Activated naive CD8-positive, alpha-beta T cell treated with anti-CD3 and anti-CD28 coated beads, Interleukin-2, amount 10 ng/mL, durations not matched to agents 7 days and 5 days (primary cell): ENCODE data around the gene LHX4. TPM values are rescaled to one million over a fixed set of nuclear protein-coding genes. Genes with fewer than 3 reads are reported as not detected.
"Not testable (repeated sequence)": the region's sequence is repeated elsewhere in the genome, so short reads cannot be mapped to it uniquely, and the experiment has no call there.

ENCODE experiments used
- ATAC-seq: fragments of 150-1000 bp; cut with Tn5 transposase; one replicate; pipeline ENCODE4 v1.10.0; 2021; ENCODE audit warnings: low read depth, moderate library complexity
- POLR2A ChIA-PET: fragments of 350-600 bp; sonication (Branson Sonifier 250); formaldehyde crosslinking; loops from one replicate; lab custom pipeline; 2021; ENCODE audit warnings: antibody characterized with exemption; lab: Charles Lee
- DNase-seq: peaks from one replicate; pipeline ENCODE4 v3.0.0; 2021
- H3K27ac Mint-ChIP-seq: one replicate; pipeline ENCODE4 v1.8.0; 2022; ENCODE audit warnings: mild to moderate bottlenecking, mixed read lengths
- H3K27me3 Mint-ChIP-seq: one replicate; pipeline ENCODE4 v1.8.0; 2022; ENCODE audit warnings: mild to moderate bottlenecking, moderate library complexity, mixed read lengths
- H3K36me3 Mint-ChIP-seq: one replicate; pipeline ENCODE4 v1.8.0; 2021; ENCODE audit warnings: mild to moderate bottlenecking, mixed read lengths
- H3K4me1 Mint-ChIP-seq: one replicate; pipeline ENCODE4 v1.8.0; 2021; ENCODE audit warnings: mixed read lengths
- H3K4me3 Mint-ChIP-seq: one replicate; pipeline ENCODE4 v1.8.0; 2022; ENCODE audit warnings: mild to moderate bottlenecking, moderate library complexity, mixed read lengths
- H3K9me3 Mint-ChIP-seq: one replicate; pipeline ENCODE4 v1.8.0; 2021; ENCODE audit warnings: mixed read lengths
- total RNA-seq, 2 experiments: library from RNA; stranded (reverse); gene quantifications; one replicate each; pipeline ENCODE4 v1.2.3, GENCODE V29; 2021

The LHX4 gene
- total RNA-seq, 2 experiments from 2014 or later, result not detected

DNA sequence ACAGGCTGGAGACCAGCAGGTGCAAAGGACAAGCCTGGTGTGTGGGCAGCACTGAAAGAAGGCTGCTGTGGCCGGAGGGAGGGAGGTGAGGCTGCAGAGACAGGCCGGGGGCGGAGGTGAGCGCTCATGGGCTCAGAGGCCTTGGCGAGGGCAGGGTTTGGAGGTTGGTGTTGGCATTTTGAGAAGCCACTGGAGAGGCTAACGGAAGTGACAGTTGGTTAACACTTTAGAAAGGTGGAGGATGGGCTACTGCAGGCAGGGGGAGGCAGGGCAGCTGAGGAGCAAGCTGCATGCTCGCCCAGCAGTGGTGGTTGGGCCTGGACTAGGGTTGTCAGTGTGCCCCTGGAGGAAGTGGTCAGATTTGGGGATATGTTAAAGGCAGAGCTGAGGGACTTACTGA, 37.9 kb upstream of the LHX4 start:
- peaks cover 11% of the 10 kb centered on the region for H3K4me1 Mint-ChIP-seq
- peak; percentile 17 for ATAC-seq
- POLR2A ChIA-PET, result no interaction called here

GRCh38 chr1:180193141-180194047, 36.7 kb upstream of the LHX4 start:
- no peaks in the 10 kb centered on the region for H3K9me3 Mint-ChIP-seq
- H3K4me1 Mint-ChIP-seq, result peaks cover 11% of the 10 kb centered on the region
- no peaks in the 10 kb centered on the region for H3K27me3 Mint-ChIP-seq
- H3K36me3 Mint-ChIP-seq, result peaks cover 2% of the 10 kb centered on the region
- DNase-seq (no peak), ATAC-seq (no peak)
- POLR2A ChIA-PET, result no interaction called here
- no peak overlapping the region for H3K27ac Mint-ChIP-seq
- no peak overlapping the region for H3K4me3 Mint-ChIP-seq

More for the DNA sequence above, 37.9 kb upstream of the LHX4 start:
- Mint-ChIP-seq H3K36me3 (peaks cover 2% of the 10 kb centered on the region), H3K27me3 (no peaks in the 10 kb centered on the region), H3K9me3 (no peaks in the 10 kb centered on the region), H3K27ac (peak overlapping the region; percentile 68), H3K4me3 (no peak overlapping the region)
- no peak for DNase-seq

DNA sequence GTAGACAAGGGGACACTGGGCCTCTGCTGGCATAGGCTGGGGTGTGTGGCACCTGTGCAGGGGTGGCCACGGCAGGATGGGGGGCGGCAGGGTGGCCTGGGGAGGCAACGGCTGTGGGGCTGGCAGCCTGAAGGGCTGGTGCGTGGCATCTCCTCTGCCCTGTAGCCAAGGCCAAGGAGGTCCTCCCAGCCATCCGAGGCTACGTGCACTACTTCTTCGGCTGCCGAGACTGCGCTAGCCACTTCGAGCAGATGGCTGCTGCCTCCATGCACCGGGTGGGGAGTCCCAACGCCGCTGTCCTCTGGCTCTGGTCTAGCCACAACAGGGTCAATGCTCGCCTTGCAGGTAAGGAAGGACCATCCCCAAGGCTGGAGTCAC, 36.0 kb upstream of the LHX4 start:
- H3K27ac Mint-ChIP-seq, result no peak overlapping the region

GRCh38 chr1:180194546-180195207, 35.4 kb upstream of the LHX4 start:
- Mint-ChIP-seq H3K27me3 (no peaks in the 10 kb centered on the region), H3K4me3 (no peak overlapping the region), H3K9me3 (no peaks in the 10 kb centered on the region), H3K4me1 (peaks cover 11% of the 10 kb centered on the region), H3K36me3 (peaks cover 2% of the 10 kb centered on the region), H3K27ac (no peak overlapping the region)
- POLR2A ChIA-PET, result no interaction called here
- no peak for ATAC-seq
- DNase-seq, result no peak

More for the DNA sequence above, 36.0 kb upstream of the LHX4 start:
- peaks cover 2% of the 10 kb centered on the region for H3K36me3 Mint-ChIP-seq
- peaks cover 11% of the 10 kb centered on the region for H3K4me1 Mint-ChIP-seq
- H3K27me3 Mint-ChIP-seq, result no peaks in the 10 kb centered on the region
- no peak for DNase-seq
- no peak for ATAC-seq
- POLR2A ChIA-PET, result no interaction called here
- no peak overlapping the region for H3K4me3 Mint-ChIP-seq
- no peaks in the 10 kb centered on the region for H3K9me3 Mint-ChIP-seq

DNA sequence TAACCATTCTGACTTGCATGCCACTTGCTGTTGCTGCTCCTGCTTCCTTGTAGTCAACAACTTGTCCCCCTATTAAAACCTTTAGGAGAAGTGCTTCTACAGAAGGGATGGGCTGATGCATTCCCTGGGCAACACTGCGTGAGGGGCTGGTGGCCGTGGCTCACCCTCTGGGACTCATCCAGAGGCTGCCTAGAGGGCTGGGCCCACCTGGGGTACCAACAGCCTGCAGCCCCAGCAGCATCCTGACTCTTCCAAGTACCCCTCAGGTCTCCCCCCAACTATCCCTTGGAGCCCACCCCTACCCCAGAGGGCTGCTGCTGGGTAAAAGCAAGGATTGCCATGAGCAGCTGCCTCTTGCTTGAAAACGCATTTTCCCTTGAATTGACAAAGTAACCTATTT, 34.7 kb upstream of the LHX4 start:
- no peaks in the 10 kb centered on the region for H3K27me3 Mint-ChIP-seq
- ATAC-seq, result no peak
- no peak for DNase-seq
- H3K9me3 Mint-ChIP-seq, result no peaks in the 10 kb centered on the region
- peaks cover 11% of the 10 kb centered on the region for H3K4me1 Mint-ChIP-seq
- H3K27ac Mint-ChIP-seq, result no peak overlapping the region
- POLR2A ChIA-PET, result no interaction called here
- peaks cover 2% of the 10 kb centered on the region for H3K36me3 Mint-ChIP-seq
- H3K4me3 Mint-ChIP-seq, result no peak overlapping the region

DNA sequence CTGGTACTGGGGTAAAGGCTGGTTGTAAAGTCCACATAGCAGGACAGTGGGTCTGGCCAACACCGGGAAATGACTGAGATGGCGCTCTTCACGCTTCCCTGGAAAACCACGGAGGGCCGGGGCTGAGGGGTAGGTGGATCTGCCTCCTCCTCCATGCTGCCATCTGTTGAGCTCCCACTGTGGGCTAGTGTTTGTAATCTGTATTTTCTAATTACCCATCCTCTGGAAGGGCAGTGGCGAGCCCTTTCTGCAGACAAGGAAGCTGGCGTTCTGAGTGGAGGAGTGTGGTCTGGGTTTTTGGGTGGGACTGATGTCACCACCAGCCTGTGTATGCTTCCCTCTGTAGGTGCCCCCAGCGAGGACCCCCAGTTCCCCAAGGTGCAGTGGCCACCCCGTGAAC, 34.1 kb upstream of the LHX4 start:
- H3K4me1 Mint-ChIP-seq, result peaks cover 11% of the 10 kb centered on the region
- no peak overlapping the region for H3K4me3 Mint-ChIP-seq
- H3K9me3 Mint-ChIP-seq, result no peaks in the 10 kb centered on the region
- H3K27me3 Mint-ChIP-seq, result no peaks in the 10 kb centered on the region
- H3K36me3 Mint-ChIP-seq, result peaks cover 2% of the 10 kb centered on the region
- POLR2A ChIA-PET, result no interaction called here
- no peak for DNase-seq
- no peak overlapping the region for H3K27ac Mint-ChIP-seq
- ATAC-seq, result no peak

DNA sequence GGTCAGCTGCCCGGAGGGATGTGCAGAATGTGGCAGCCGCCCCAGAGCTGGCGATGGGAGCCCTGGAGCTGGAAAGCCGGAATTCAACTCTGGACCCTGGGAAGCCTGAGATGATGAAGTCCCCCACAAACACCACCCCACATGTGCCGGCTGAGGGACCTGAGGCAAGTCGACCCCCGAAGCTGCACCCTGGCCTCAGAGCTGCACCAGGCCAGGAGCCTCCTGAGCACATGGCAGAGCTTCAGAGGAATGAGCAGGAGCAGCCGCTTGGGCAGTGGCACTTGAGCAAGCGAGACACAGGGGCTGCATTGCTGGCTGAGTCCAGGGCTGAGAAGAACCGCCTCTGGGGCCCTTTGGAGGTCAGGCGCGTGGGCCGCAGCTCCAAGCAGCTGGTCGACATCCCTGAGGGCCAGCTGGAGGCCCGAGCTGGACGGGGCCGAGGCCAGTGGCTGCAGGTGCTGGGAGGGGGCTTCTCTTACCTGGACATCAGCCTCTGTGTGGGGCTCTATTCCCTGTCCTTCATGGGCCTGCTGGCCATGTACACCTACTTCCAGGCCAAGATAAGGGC, 33.5 kb upstream of the LHX4 start:
- H3K27ac Mint-ChIP-seq, result no peak overlapping the region
- POLR2A ChIA-PET, result no interaction called here
- DNase-seq, result no peak
- H3K4me3 Mint-ChIP-seq, result no peak overlapping the region
- H3K4me1 Mint-ChIP-seq, result peaks cover 9% of the 10 kb centered on the region
- H3K27me3 Mint-ChIP-seq, result no peaks in the 10 kb centered on the region
- peaks cover 2% of the 10 kb centered on the region for H3K36me3 Mint-ChIP-seq
- no peak for ATAC-seq
- no peaks in the 10 kb centered on the region for H3K9me3 Mint-ChIP-seq

DNA sequence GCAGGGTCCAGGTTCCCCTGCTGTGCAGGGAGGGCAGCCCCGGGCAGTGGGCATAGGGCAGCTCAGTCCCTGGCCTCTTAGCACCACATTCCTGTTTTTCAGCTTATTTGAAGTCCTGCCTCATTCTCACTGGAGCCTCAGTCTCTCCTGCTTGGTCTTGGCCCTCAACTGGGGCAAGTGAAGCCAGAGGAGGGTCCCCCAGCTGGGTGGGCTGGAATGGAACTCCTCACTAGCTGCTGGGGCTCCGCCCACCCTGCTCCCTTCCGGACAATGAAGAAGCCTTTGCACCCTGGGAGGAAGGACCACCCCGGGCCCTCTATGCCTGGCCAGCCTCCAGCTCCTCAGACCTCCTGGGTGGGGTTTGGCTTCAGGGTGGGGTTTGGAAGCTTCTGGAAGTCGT, 32.8 kb upstream of the LHX4 start:
- H3K4me1 Mint-ChIP-seq, result peaks cover 7% of the 10 kb centered on the region
- DNase-seq (no peak), ATAC-seq (no peak)
- no peaks in the 10 kb centered on the region for H3K27me3 Mint-ChIP-seq
- no peak overlapping the region for H3K27ac Mint-ChIP-seq
- no peaks in the 10 kb centered on the region for H3K9me3 Mint-ChIP-seq
- POLR2A ChIA-PET, result no interaction called here
- H3K4me3 Mint-ChIP-seq, result no peak overlapping the region
- peaks cover under 1% of the 10 kb centered on the region for H3K36me3 Mint-ChIP-seq

DNA sequence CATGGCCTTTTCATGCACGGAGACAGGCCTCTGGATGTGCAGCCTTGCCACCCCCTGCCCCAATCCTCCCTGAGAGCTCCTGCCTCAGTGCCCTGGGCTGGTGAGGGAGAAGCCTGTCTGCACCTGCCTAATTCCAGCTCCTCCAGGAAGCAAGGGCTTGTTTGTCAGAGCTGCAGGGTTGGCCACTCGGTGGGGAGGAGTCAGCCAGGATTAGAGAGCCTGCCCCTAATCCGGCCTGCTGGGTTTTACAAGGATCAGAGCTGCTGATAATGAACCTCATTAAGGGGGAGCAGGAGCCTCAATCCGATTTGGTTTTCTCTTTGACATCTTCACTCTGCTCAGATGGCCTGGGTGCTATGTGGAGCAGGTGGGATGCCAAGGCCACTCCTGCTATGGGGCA, 31.9 kb upstream of the LHX4 start:
- H3K9me3 Mint-ChIP-seq, result no peaks in the 10 kb centered on the region
- H3K27me3 Mint-ChIP-seq, result no peaks in the 10 kb centered on the region
- no peaks in the 10 kb centered on the region for H3K36me3 Mint-ChIP-seq
- H3K4me1 Mint-ChIP-seq, result no peaks in the 10 kb centered on the region
- DNase-seq (no peak), ATAC-seq (no peak)
- no peak overlapping the region for H3K4me3 Mint-ChIP-seq
- POLR2A ChIA-PET, result no interaction called here
- H3K27ac Mint-ChIP-seq, result no peak overlapping the region

GRCh38 chr1:180198611-180199010, 31.5 kb upstream of the LHX4 start:
- Mint-ChIP-seq H3K9me3 (no peaks in the 10 kb centered on the region), H3K27ac (no peak overlapping the region), H3K4me3 (no peak overlapping the region), H3K27me3 (no peaks in the 10 kb centered on the region), H3K36me3 (no peaks in the 10 kb centered on the region), H3K4me1 (no peaks in the 10 kb centered on the region)
- ATAC-seq (no peak), DNase-seq (no peak)
- POLR2A ChIA-PET, result no interaction called here

GRCh38 chr1:180199018-180199417, 31.0 kb upstream of the LHX4 start:
- H3K9me3 Mint-ChIP-seq, result no peaks in the 10 kb centered on the region
- H3K36me3 Mint-ChIP-seq, result no peaks in the 10 kb centered on the region
- ATAC-seq (no peak), DNase-seq (no peak)
- H3K4me3 Mint-ChIP-seq, result no peak overlapping the region
- H3K27ac Mint-ChIP-seq, result no peak overlapping the region
- POLR2A ChIA-PET, result no interaction called here
- H3K4me1 Mint-ChIP-seq, result no peaks in the 10 kb centered on the region
- H3K27me3 Mint-ChIP-seq, result no peaks in the 10 kb centered on the region

GRCh38 chr1:180201451-180202200, 28.4 kb upstream of the LHX4 start:
- Mint-ChIP-seq H3K4me1 (no peaks in the 10 kb centered on the region), H3K9me3 (no peaks in the 10 kb centered on the region), H3K4me3 (no peak overlapping the region), H3K27ac (no peak overlapping the region), H3K27me3 (no peaks in the 10 kb centered on the region), H3K36me3 (no peaks in the 10 kb centered on the region)
- DNase-seq (no peak), ATAC-seq (no peak)
- POLR2A ChIA-PET, result no interaction called here

- H3K9me3 Mint-ChIP-seq, DNase-seq, H3K27ac Mint-ChIP-seq, POLR2A ChIA-PET, H3K36me3 Mint-ChIP-seq, ATAC-seq, H3K27me3 Mint-ChIP-seq, H3K4me1 Mint-ChIP-seq, H3K4me3 Mint-ChIP-seq: not testable (repeated sequence)
These were observed 27.5 kb upstream of the LHX4 start for GRCh38 chr1:180202588-180202987.
